Brain microvascular endothelial cell (primary cell): ENCODE measurements around the gene SUN3.

ENCODE experiments used
- DNase-seq: peaks from one replicate; pipeline ENCODE4 v3.0.0-alpha.2; 2020
- H3K27ac ChIP-seq: fragments of 250-450 bp; sonication (Bioruptor Pico); 2 replicates; pipeline ENCODE4 v1.5.1; 2020; ENCODE audit warnings: mild to moderate bottlenecking, moderate library complexity
- H3K27me3 ChIP-seq: fragments of 250-450 bp; sonication (Bioruptor Pico); replicated peaks from 2 replicates; pipeline ENCODE4 v1.5.1; 2020; ENCODE audit warnings: mild to moderate bottlenecking
- H3K36me3 ChIP-seq: fragments of 250-450 bp; sonication (Bioruptor Pico); replicated peaks from 2 replicates; pipeline ENCODE4 v1.5.1; 2020; ENCODE audit warnings: mild to moderate bottlenecking
- H3K4me3 ChIP-seq: 2 replicates; pipeline ENCODE4 v1.5.1; 2011; ENCODE audit warnings: low read depth, mild to moderate bottlenecking, control low read depth, low read length, moderate library complexity
- in situ Hi-C: cut with HindIII; loops from 2 replicates; pipeline ENCODE4 v1.10.0; 2017; ENCODE audit warnings: low sequenced_read_pairs, low pct_ligation_motif_present
- TF ChIP-seq, protein P1 (sequence below): IDR thresholded peaks from 2 replicates; pipeline ENCODE4 v1.5.1; 2011; ENCODE audit warnings: low read depth, mild to moderate bottlenecking, moderate library complexity, low read length, control low read depth, inconsistent platforms; ENCODE audit errors: missing control alignments

SUN3 gene

DNA sequence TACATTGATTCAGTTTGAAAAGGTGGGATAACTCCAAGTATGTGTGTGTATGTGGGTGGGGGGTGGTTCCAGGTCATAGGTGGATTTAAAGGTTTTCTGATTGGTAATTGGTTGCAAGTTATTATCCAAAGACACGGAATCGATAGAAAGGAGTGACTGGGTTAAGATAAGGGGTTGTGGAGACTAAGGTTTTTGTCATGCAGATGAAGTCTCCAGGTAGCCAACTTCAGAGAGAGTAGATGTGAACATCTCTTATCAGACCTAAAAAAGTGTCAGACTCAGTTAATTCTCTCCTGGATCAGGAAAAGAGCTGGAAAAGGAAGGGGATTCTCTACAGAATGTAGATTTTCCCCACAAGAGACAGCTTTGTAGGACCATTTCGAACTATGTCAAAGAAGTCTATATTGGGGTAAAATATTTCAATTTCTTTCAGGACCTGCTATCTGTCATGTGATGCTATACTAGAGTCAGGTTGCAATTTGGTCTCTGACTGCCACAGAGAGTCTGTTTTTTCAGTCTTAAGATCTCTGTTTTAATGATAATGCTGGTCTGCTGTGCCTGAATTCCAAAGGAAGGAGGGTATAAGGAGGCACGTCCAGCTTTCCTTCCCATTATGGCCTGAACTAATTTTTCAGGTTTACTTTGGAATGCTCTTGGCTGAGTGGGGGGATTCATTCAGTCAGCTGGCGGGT, 10.1 kb upstream of the SUN3 start:
- DNase-seq = no peak
- TF ChIP-seq, protein P1, sequence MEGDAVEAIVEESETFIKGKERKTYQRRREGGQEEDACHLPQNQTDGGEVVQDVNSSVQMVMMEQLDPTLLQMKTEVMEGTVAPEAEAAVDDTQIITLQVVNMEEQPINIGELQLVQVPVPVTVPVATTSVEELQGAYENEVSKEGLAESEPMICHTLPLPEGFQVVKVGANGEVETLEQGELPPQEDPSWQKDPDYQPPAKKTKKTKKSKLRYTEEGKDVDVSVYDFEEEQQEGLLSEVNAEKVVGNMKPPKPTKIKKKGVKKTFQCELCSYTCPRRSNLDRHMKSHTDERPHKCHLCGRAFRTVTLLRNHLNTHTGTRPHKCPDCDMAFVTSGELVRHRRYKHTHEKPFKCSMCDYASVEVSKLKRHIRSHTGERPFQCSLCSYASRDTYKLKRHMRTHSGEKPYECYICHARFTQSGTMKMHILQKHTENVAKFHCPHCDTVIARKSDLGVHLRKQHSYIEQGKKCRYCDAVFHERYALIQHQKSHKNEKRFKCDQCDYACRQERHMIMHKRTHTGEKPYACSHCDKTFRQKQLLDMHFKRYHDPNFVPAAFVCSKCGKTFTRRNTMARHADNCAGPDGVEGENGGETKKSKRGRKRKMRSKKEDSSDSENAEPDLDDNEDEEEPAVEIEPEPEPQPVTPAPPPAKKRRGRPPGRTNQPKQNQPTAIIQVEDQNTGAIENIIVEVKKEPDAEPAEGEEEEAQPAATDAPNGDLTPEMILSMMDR = no peak
- H3K36me3 ChIP-seq = no peaks in the 10 kb centered on the region
- H3K27me3 ChIP-seq = peaks cover 7% of the 10 kb centered on the region
- in situ Hi-C loops = no loop called here
- H3K27ac ChIP-seq = no peak overlapping the region
- H3K4me3 ChIP-seq = no peak overlapping the region

DNA sequence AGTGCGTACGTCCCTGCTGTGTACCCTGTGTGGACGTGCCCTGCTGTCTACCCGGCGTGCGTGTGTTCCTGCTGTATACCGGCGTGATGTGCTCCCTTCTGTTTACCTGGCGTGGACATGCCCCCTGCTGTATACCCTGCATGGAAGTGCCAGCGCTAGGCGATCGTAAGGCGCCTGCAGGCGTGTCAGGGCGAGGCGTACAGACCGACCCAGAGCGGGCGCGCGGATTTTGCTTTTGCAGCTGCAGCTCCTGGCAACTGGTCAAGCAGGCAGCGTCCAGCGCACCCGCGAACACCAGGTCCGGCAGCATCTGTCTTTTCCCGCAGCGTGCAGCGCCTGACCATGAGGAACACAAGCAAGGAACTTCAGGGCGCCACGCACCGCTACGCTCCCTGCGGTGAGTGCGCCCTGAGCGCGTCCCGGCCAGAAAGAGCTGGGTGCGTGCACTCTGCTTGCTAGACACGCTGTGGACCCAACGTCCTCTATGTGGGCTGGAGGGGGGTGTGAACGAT, 7.1 kb upstream of the SUN3 start:
- Histone ChIP-seq H3K36me3 (no peaks in the 10 kb centered on the region), H3K27ac (no peak overlapping the region), H3K27me3 (peaks cover 7% of the 10 kb centered on the region), H3K4me3 (peak overlapping the region; percentile 65)
- peak; percentile 15 for DNase-seq
- in situ Hi-C loops = no loop called here
- TF ChIP-seq, protein P1 = no peak

DNA sequence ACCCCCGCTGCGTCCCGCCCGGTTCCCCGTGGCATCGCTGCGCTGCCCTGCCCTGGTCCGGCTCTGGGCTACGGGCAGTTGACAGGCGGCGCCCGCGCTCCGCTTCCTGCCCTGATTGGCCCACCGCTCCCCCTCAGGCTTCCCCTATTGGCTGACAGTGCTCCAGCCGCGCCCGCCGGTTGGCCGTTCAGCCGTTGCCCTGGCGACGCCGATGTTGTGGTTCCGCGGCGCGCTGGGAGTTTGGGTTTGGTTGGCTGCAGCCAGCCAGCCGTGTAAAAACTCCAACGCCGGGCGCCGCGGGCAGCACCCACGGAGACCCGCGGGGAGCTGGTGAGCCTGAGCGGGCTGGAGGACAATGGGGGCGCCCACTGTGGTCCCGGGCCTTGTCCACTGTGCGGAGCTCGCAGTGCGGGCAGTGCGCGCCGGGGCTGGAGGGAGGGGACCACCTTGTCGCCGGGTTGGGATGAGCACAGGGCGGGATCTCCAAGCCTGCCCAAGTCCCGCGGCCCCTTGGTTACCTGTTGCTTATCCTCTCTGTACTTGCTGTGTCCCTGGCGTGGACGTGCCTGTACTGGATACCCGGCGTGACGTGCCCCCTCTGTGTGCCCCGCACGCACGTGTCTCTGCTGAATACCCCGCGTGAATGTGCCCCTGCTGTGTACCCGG, 6.5 kb upstream of the SUN3 start, which contains the start of gene C7orf57:
TSS of gene C7orf57 (plus strand) at position 243 of the 666 bp plus-strand sequence. CDS start 766 bp downstream, outside the sequence.
- no peak within 1 kb of the TSS for H3K27ac ChIP-seq
- in situ Hi-C loops = no loop called here

DNA sequence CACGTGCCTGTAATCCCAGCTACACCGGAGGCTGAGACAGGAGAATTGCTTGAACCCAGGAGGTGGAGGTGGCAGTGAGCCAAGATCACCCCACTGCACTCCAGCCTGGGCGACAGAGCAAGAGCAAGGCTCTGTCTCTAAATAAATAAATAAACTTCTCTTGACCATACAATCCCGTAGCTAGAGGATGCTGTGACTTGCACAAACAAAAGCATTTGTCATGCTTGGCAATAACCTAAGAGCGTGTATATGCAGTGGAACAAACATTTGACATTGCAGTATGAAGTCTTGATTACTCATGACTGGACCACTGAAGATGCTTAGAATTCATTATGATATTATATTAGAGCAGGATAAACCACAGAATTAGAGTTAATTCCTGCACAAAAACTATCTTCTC, 5.0 kb upstream of the SUN3 start:
- TF ChIP-seq, protein P1 = no peak
- in situ Hi-C loops = no loop called here
- Histone ChIP-seq H3K36me3 (no peaks in the 10 kb centered on the region), H3K27ac (no peak overlapping the region), H3K4me3 (no peak overlapping the region), H3K27me3 (peaks cover 7% of the 10 kb centered on the region)
- DNase-seq = no peak

More for the DNA sequence above, 6.5 kb upstream of the SUN3 start, which contains the start of gene C7orf57:
- peak; percentile 84 for DNase-seq
- Histone ChIP-seq H3K36me3 (no peaks in the 10 kb centered on the region), H3K27me3 (peaks cover 7% of the 10 kb centered on the region), H3K4me3 (peak within 1 kb of the TSS; percentile 65)
- TF ChIP-seq, protein P1 = no peak

DNA sequence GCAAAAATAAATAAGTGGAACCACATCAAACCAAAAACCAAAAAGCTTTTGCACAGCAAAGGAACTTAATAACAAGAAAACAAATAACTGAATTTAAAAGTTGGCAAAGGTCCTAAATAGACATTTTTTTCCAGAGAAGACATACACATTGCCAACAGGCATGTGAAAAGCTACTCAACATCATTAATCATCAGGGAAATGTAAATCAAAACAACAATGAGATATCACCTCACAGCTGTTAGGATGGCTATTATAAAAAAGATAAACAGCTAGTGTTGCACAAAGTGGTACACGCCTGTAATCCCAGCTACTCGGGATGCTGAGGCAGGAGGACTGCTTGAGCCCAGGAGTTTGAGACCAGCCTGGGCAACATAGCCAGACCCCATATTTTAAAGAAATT, 2.2 kb upstream of the SUN3 start:
- Histone ChIP-seq H3K36me3 (no peaks in the 10 kb centered on the region), H3K4me3 (no peak overlapping the region), H3K27ac (no peak overlapping the region), H3K27me3 (peaks cover 10% of the 10 kb centered on the region)
- in situ Hi-C loops = no loop called here
- TF ChIP-seq, protein P1 = no peak
- DNase-seq = no peak
